ENCODE measurements around the gene TSPAN4. TPM values are rescaled to one million over a fixed set of nuclear protein-coding genes. Genes with fewer than 3 reads are reported as not detected.

Gene TSPAN4
- total and polyA plus RNA-seq, 2 of the 13 experiments (the other 11 are each of a cell fraction or from before 2014, with no cell fraction given), result 31.7 to 68.3 TPM

- TF ChIP-seq PRDM10 (CRISPR knock-in tag; IDR thresholded peaks at IDR 0.05; ENCODE audit: low read depth) (no peak), NR0B2 (CRISPR knock-in tag; IDR thresholded peaks at IDR 0.05) (peak; percentile 74), ZMAT5 (CRISPR knock-in tag; IDR thresholded peaks at IDR 0.05; ENCODE audit: borderline replicate concordance, low read depth) (no peak), ZSCAN29 (CRISPR knock-in tag; conservative IDR thresholded peaks at IDR 0.05) (0 out of 2 replicates have a peak, but pooled peaks have one; percentile 14), NR2F6 (IDR thresholded peaks at IDR 0.05) (no peak), NR2F6 (CRISPR knock-in tag; IDR thresholded peaks at IDR 0.05) (no peak), ZNF24 (IDR thresholded peaks at IDR 0.05) (no peak), SIN3B (IDR thresholded peaks at IDR 0.05; ENCODE audit: low read length) (no peak), ZNF770 (CRISPR knock-in tag; IDR thresholded peaks at IDR 0.05) (no peak)
Measured at GRCh38 chr11:910044-910588, 67.5 kb downstream of the TSPAN4 start (continued).
